Measurements from ENCODE around the gene NPR1.

NPR1 gene

GRCh38 chr1:153643816-153644215 is 34.7 kb upstream of the NPR1 start:
- Histone ChIP-seq H3K4ac (ENCODE audit: low read depth in 1 of 2, low read length in 2 of 2) (no peak overlapping the region), H3K4me1 (ENCODE audit: control insufficient read depth, insufficient read depth, low read depth, low read length) (peaks cover 4% of the 10 kb centered on the region), H3K9ac (ENCODE audit: low read length) (peak overlapping the region; percentile 5), H2AFZ (ENCODE audit: low read depth, low read length) (no peak overlapping the region), H2BK12ac (ENCODE audit: low read length in 2 of 2) (no peak overlapping the region), H3K9me3 (ENCODE audit: control insufficient read depth, low read length) (no peaks in the 10 kb centered on the region), H3K36me3 (ENCODE audit: control insufficient read depth in 1 of 2, insufficient read depth in 2 of 2, low read depth in 1 of 2, low read length in 2 of 2) (peaks cover 46 to 86% of the 10 kb centered on the region in 2 experiments), H2BK5ac (ENCODE audit: low read depth, low read length, poor library complexity, severe bottlenecking) (no peak overlapping the region), H4K8ac (ENCODE audit: low read length) (no peak overlapping the region), H3K4me2 (ENCODE audit: low read length, poor library complexity, severe bottlenecking) (no peak overlapping the region), H3K79me1 (replicated peaks; ENCODE audit: low read length, poor library complexity, severe bottlenecking) (peaks cover 24% of the 10 kb centered on the region), H3K27me3 (ENCODE audit: control insufficient read depth in 1 of 2, insufficient read depth in 1 of 2, low read length in 2 of 2) (no peaks in the 10 kb centered on the region), H2BK15ac (ENCODE audit: low read depth, poor library complexity, severe bottlenecking) (no peak overlapping the region), H3K27ac (ENCODE audit: low read length, poor library complexity, severe bottlenecking) (no peak overlapping the region), H3K4me3 (ENCODE audit: insufficient read depth in 1 of 2, low read depth in 1 of 2, low read length in 2 of 2) (no peak overlapping the region), H4K91ac (ENCODE audit: low read length) (no peak overlapping the region), H2AK5ac (ENCODE audit: low read length, severe bottlenecking) (no peak overlapping the region), H3K18ac (ENCODE audit: low read depth in 1 of 2, low read length in 2 of 2) (no peak overlapping the region), H3K14ac (ENCODE audit: low read length in 2 of 2) (no peak overlapping the region), H2BK120ac (ENCODE audit: low read depth, low read length) (no peak overlapping the region), H3K23ac (ENCODE audit: low read length in 2 of 2) (no peak overlapping the region)
- DNase-seq: no peak

- H3K79me1 ChIP-seq (replicated peaks; ENCODE audit: low read length, poor library complexity, severe bottlenecking): peaks cover 20% of the 10 kb centered on the region
- H3K14ac ChIP-seq (ENCODE audit: low read length in 2 of 2): no peak overlapping the region
- peaks cover 10% of the 10 kb centered on the region for H3K4me1 ChIP-seq (ENCODE audit: control insufficient read depth, insufficient read depth, low read depth, low read length)
- H3K23ac ChIP-seq (ENCODE audit: low read length in 2 of 2): no peak overlapping the region
- H2AFZ ChIP-seq (ENCODE audit: low read depth, low read length): no peak overlapping the region
- H2BK12ac ChIP-seq (ENCODE audit: low read length in 2 of 2): no peak overlapping the region
- H3K4ac ChIP-seq (ENCODE audit: low read depth in 1 of 2, low read length in 2 of 2): no peak overlapping the region
- H4K91ac ChIP-seq (ENCODE audit: low read length): no peak overlapping the region
- H2AK5ac ChIP-seq (ENCODE audit: low read length, severe bottlenecking): no peak overlapping the region
- no peaks in the 10 kb centered on the region for H3K27me3 ChIP-seq (ENCODE audit: control insufficient read depth in 1 of 2, insufficient read depth in 1 of 2, low read length in 2 of 2)
- H2BK15ac ChIP-seq (ENCODE audit: low read depth, poor library complexity, severe bottlenecking): no peak overlapping the region
- no peak overlapping the region for H4K8ac ChIP-seq (ENCODE audit: low read length)
- H2BK120ac ChIP-seq (ENCODE audit: low read depth, low read length): no peak overlapping the region
- 94% methylated on average over 3 of the region's 5 CpGs for WGBS
- H3K4me2 ChIP-seq (ENCODE audit: low read length, poor library complexity, severe bottlenecking): no peak overlapping the region
- H3K9me3 ChIP-seq (ENCODE audit: control insufficient read depth, low read length): no peaks in the 10 kb centered on the region
- H3K36me3 ChIP-seq (ENCODE audit: control insufficient read depth in 1 of 2, insufficient read depth in 2 of 2, low read depth in 1 of 2, low read length in 2 of 2): peaks cover 34 to 56% of the 10 kb centered on the region in 2 experiments
- no peak overlapping the region for H2BK5ac ChIP-seq (ENCODE audit: low read depth, low read length, poor library complexity, severe bottlenecking)
- no peak overlapping the region for H3K4me3 ChIP-seq (ENCODE audit: insufficient read depth in 1 of 2, low read depth in 1 of 2, low read length in 2 of 2)
- H3K18ac ChIP-seq (ENCODE audit: low read depth in 1 of 2, low read length in 2 of 2): no peak overlapping the region
- H3K27ac ChIP-seq (ENCODE audit: low read length, poor library complexity, severe bottlenecking): no peak overlapping the region
- H3K9ac ChIP-seq (ENCODE audit: low read length): no peak overlapping the region
- DNase-seq: no peak
These were observed 31.7 kb upstream of the NPR1 start for GRCh38 chr1:153646672-153647345.

GRCh38 chr1:153647346-153647714 is 31.2 kb upstream of the NPR1 start:
- WGBS: 69% methylated on average over 2 of the region's 2 CpGs
- H2AK5ac ChIP-seq (ENCODE audit: low read length, severe bottlenecking): no peak overlapping the region

GRCh38 chr1:153648000-153648643 is 30.4 kb upstream of the NPR1 start:
- H3K23ac ChIP-seq (ENCODE audit: low read length in 2 of 2): no peak overlapping the region

More at GRCh38 chr1:153647346-153647714, 31.2 kb upstream of the NPR1 start:
- H3K23ac ChIP-seq (ENCODE audit: low read length in 2 of 2): no peak overlapping the region
- DNase-seq: no peak
- no peak overlapping the region for H2BK120ac ChIP-seq (ENCODE audit: low read depth, low read length)
- no peak overlapping the region for H3K27ac ChIP-seq (ENCODE audit: low read length, poor library complexity, severe bottlenecking)
- no peak overlapping the region for H3K4me2 ChIP-seq (ENCODE audit: low read length, poor library complexity, severe bottlenecking)
- H3K4me1 ChIP-seq (ENCODE audit: control insufficient read depth, insufficient read depth, low read depth, low read length): peaks cover 10% of the 10 kb centered on the region
- no peaks in the 10 kb centered on the region for H3K27me3 ChIP-seq (ENCODE audit: control insufficient read depth in 1 of 2, insufficient read depth in 1 of 2, low read length in 2 of 2)
- H3K9ac ChIP-seq (ENCODE audit: low read length): no peak overlapping the region
- H2BK15ac ChIP-seq (ENCODE audit: low read depth, poor library complexity, severe bottlenecking): no peak overlapping the region
- no peaks in the 10 kb centered on the region for H3K9me3 ChIP-seq (ENCODE audit: control insufficient read depth, low read length)
- peaks cover 29 to 51% of the 10 kb centered on the region in 2 experiments for H3K36me3 ChIP-seq (ENCODE audit: control insufficient read depth in 1 of 2, insufficient read depth in 2 of 2, low read depth in 1 of 2, low read length in 2 of 2)
- no peak overlapping the region for H4K91ac ChIP-seq (ENCODE audit: low read length)
- H3K4me3 ChIP-seq (ENCODE audit: insufficient read depth in 1 of 2, low read depth in 1 of 2, low read length in 2 of 2): no peak overlapping the region
- H3K14ac ChIP-seq (ENCODE audit: low read length in 2 of 2): no peak overlapping the region
- H3K4ac ChIP-seq (ENCODE audit: low read depth in 1 of 2, low read length in 2 of 2): no peak overlapping the region
- H2BK5ac ChIP-seq (ENCODE audit: low read depth, low read length, poor library complexity, severe bottlenecking): no peak overlapping the region
- no peak overlapping the region for H4K8ac ChIP-seq (ENCODE audit: low read length)
- H2AFZ ChIP-seq (ENCODE audit: low read depth, low read length): no peak overlapping the region
- H2BK12ac ChIP-seq (ENCODE audit: low read length in 2 of 2): no peak overlapping the region
- peak overlapping the region in 1 of 2 experiments; percentile 5 for H3K18ac ChIP-seq (ENCODE audit: low read depth in 1 of 2, low read length in 2 of 2)
- H3K79me1 ChIP-seq (replicated peaks; ENCODE audit: low read length, poor library complexity, severe bottlenecking): peaks cover 15% of the 10 kb centered on the region

More at GRCh38 chr1:153648000-153648643, 30.4 kb upstream of the NPR1 start:
- Histone ChIP-seq H2BK120ac (ENCODE audit: low read depth, low read length) (no peak overlapping the region), H3K9me3 (ENCODE audit: control insufficient read depth, low read length) (no peaks in the 10 kb centered on the region), H4K91ac (ENCODE audit: low read length) (no peak overlapping the region), H4K8ac (ENCODE audit: low read length) (peak overlapping the region; percentile 77), H3K4me1 (ENCODE audit: control insufficient read depth, insufficient read depth, low read depth, low read length) (peaks cover 10% of the 10 kb centered on the region), H2BK12ac (ENCODE audit: low read length in 2 of 2) (peak overlapping the region in 1 of 2 experiments; percentile 49), H3K79me1 (replicated peaks; ENCODE audit: low read length, poor library complexity, severe bottlenecking) (peaks cover 13% of the 10 kb centered on the region), H2BK5ac (ENCODE audit: low read depth, low read length, poor library complexity, severe bottlenecking) (no peak overlapping the region), H3K4me3 (ENCODE audit: insufficient read depth in 1 of 2, low read depth in 1 of 2, low read length in 2 of 2) (no peak overlapping the region), H3K4ac (ENCODE audit: low read depth in 1 of 2, low read length in 2 of 2) (no peak overlapping the region), H3K14ac (ENCODE audit: low read length in 2 of 2) (no peak overlapping the region), H2BK15ac (ENCODE audit: low read depth, poor library complexity, severe bottlenecking) (no peak overlapping the region), H2AFZ (ENCODE audit: low read depth, low read length) (no peak overlapping the region), H3K18ac (ENCODE audit: low read depth in 1 of 2, low read length in 2 of 2) (no peak overlapping the region), H3K27ac (ENCODE audit: low read length, poor library complexity, severe bottlenecking) (no peak overlapping the region), H3K4me2 (ENCODE audit: low read length, poor library complexity, severe bottlenecking) (no peak overlapping the region), H2AK5ac (ENCODE audit: low read length, severe bottlenecking) (peak overlapping the region; percentile 5), H3K9ac (ENCODE audit: low read length) (no peak overlapping the region), H3K36me3 (ENCODE audit: control insufficient read depth in 1 of 2, insufficient read depth in 2 of 2, low read depth in 1 of 2, low read length in 2 of 2) (peaks cover 26 to 43% of the 10 kb centered on the region in 2 experiments), H3K27me3 (ENCODE audit: control insufficient read depth in 1 of 2, insufficient read depth in 1 of 2, low read length in 2 of 2) (no peaks in the 10 kb centered on the region)
- no peak for DNase-seq
- 93% methylated on average over 10 of the region's 10 CpGs for WGBS
